GM19455 (cell line): Measurements from ENCODE around the gene TMEM51.

Experiments used
- ATAC-seq: cut with Tn5 transposase; IDR thresholded peaks from one replicate; pipeline ENCODE4 v1.9.1; 2021; ENCODE audit not compliant: unreplicated experiment

The TMEM51 gene

DNA sequence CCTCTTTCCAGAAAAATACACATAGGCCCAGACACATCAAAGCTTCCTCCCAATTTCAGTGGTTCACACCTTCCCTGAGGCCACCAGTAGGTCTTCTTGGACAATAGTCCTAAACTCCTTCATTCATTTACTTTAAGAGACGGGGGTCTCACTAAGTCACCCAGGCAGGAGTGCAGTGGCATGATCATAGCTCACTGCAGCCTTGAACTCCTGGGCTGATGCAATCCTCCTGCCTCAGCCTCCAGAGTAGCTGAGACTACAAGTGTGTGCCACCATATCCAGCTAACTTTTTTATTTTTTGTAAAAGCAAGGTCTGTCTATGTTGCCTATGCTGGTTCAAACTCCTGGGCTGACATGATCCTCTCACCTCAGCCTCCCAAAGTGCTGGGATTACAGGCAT, 85.2 kb downstream of the TMEM51 start:
- no peak for ATAC-seq

GRCh38 chr1:15242766-15243165, 89.2 kb downstream of the TMEM51 start:
- ATAC-seq: no peak

- no peak for ATAC-seq
These were observed 89.9 kb downstream of the TMEM51 start for GRCh38 chr1:15243275-15244043.

DNA sequence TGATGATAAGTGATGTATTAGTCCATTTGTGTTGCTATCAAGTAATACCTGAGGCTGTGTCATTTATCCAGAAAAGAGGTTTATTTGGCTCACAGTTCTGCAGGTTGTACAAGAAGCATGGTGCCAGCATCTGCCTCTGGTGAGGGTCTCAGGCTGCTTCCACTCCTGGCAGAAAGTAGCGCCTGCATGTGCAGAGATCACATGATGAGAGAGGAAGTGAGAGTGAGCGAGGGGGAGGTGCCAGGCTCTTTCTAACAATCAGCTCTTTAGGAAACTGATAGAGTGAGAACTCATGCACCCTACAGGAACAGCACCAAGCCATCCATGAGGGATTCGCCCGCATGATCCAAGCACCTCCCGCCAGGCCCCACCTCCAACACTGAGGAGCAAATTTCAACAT, 91.3 kb downstream of the TMEM51 start:
- ATAC-seq: no peak

DNA sequence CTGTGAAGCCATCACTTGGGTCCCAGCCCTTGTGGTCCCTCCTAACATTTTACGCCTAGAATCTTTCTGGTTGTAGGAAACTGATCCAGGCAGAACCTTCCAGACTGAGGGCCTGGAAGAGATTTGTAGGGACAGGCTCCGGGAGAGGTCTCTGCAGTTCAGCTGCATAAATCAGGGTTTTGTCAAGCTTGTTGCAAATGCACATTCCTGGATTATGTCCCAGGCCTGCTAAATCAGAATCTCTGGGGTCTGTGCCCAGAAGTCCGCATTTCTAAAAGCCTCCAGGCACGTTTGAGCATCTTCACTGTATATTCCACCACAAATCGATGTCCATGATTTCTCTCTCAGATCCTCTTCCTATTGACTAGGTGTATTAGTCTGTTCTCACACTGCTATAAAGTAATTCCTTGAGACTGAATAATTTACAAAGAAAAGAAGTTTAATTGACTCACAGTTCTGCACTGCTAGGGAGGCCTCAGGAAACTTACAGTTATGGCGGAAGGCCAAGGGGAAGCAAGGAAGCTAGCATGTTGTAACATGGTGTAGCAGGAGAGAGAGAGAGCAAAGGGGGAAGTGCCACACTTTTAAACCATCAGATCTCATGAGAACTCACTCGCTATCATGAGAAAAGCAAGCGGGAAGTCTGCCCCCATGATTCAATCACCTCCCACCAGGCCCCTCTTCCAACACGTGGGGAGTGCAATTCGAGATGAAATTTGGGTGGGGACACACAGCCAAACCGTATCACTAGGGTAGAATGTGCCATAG, 92.2 kb downstream of the TMEM51 start:
- ATAC-seq: no peak

DNA sequence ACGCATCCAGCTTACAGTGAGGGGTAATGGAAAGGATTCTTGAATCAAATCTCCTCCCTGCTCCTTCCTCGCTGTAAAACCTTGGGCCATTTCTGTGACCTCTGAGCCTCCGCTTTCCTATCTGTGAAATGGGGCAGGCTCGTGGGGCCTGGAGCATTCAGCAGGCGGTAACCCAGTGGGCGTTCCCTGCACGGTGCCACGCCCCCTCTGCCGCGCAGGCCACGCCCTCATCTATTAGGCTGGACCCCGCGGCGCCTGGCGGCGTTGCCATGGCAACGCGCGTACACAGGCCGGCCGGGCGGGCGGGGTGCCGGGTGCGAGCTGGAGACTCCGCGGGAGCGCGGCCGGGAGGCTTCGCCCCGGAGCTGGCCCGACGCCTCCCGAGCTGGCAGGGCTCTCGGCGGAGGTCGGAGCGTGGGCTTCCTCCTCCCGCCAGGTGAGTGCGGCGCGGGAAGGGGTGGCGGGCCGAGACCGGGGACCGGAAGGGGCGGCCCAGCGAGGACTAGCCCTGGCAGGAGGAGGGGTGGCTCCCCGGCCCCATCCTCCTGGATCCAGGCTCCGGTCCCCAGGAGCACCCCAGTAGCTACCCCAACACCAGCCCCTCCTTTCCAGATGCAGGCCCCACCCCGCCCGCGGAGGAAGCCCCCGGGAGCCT, 93.5 kb downstream of the TMEM51 start, which contains the start of gene FHAD1:
FHAD1 (plus strand) TSS at position 264 of the 655 bp plus-strand sequence. CDS start 4,562 bp downstream, outside the sequence.
- ATAC-seq: no peak

- ATAC-seq: no peak
These were observed 94.7 kb downstream of the TMEM51 start for GRCh38 chr1:15248216-15248615.

DNA sequence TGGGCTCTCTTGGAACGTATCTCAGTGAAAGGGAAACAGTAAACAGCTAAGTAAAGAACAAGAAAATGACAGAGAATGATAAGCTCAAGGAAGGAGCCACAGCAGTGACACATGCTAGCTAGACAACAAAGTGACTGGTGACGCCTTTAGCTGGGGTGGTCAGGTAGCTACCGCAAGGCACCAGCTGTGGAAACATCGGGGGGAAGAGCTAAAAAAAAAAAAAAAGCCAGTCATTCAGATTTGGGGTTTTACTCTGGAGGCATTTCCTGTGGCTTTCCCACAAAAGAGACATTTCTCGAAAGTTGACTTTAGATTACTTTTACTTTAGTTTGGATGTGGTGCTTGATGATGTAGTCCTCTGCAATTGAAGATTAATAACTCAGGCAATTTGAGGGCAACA, 95.5 kb downstream of the TMEM51 start:
- ATAC-seq: no peak

DNA sequence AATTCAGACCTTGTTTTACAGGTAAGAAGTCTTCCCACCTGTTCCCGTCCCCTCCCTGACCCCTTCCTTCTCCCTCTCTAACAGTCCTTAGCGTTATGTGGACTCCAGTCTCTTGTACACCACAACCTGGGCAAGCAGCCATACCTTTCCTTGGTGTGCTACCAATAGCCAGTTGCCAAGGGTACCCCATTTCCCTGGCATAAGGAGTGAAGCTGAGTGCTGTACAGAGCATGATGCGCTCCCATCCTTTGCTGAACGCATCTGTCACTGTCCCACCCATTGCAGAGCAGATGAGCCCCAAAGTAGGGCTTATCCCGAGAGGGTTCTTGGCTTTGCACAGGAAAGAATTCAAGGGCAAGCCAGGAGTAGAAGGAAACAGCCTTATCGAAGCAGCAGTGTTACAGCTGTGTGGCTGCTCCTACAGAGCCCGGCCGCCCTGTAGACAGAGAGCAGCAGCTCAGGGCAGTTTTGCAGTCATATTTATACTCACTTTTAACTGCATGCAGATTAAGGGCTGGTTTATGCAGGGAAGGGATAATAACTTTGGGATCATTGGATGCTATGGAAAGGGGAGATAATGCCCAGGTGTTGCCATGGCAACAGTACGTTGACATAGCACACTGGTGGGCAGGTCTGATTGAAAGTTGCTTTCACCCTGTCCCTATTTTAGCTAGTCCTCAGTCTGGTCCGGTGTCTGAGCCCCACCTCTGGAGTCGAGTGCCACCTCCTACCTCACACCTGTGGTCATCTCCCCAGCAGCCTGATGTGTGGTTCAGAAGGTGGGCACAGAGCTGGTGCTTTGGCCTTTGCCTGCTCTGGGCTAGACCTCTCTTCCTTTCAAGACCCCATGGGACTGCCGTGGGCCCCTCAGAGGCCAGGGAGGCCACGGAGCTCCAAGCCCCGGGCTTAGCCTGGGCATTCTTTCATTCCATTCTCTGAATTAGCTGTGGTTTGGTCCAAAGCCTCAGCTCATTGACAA, 98.6 kb downstream of the TMEM51 start:
- no peak for ATAC-seq

- ATAC-seq: no peak
These were observed 101.0 kb downstream of the TMEM51 start for GRCh38 chr1:15254559-15254958.

DNA sequence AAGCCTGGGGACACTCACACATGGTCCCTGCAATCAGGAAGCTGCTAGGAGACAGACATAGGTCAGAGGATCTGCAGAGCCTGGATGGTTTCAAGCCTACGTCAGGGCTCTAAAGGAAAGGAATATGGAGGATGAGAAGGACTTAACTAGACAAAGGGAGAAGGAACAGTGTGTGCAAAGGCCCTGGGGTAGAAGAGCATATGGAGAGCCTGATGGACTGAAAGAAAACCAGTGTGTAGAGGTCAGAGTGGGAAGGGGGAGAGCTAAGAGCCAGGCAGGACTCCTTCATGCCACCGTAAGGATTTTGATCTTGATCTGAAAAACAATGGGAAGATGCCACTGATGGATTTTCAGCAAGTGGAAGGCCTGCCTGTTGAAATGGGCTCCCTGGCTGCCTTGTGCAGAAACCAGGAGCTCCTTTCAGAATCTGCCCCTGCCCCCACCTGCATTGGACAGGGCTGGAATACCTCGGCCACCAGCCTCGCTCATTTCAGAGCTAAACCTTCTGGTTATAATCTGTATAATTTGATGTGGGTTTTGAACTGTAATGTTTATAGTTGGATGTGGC, 102.1 kb downstream of the TMEM51 start:
- no peak for ATAC-seq

- ATAC-seq: no peak
These were observed 103.0 kb downstream of the TMEM51 start for GRCh38 chr1:15256584-15256983.

DNA sequence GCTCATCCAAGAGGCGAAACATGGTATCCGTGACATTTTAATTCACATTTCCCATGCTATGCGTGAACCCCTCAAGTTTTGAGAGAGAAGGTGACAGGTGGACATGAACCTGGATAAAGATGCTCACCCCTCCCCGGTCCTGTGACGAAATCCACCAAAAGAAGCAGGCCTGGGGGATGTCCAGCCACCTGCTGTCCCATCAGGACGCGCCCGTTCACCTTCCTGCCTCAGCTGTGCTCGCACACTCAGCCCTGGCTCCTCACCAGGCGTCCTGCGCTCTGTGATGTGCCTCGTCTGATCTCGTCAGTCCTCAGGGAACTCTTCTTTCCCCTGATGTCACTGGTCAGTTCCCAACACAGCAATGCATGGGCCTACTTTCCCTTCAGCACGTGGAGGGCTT, 103.8 kb downstream of the TMEM51 start:
- ATAC-seq: no peak

GRCh38 chr1:15258833-15259621, 105.5 kb downstream of the TMEM51 start:
- ATAC-seq: no peak

GRCh38 chr1:15259622-15260007, 106.1 kb downstream of the TMEM51 start:
- no peak for ATAC-seq

DNA sequence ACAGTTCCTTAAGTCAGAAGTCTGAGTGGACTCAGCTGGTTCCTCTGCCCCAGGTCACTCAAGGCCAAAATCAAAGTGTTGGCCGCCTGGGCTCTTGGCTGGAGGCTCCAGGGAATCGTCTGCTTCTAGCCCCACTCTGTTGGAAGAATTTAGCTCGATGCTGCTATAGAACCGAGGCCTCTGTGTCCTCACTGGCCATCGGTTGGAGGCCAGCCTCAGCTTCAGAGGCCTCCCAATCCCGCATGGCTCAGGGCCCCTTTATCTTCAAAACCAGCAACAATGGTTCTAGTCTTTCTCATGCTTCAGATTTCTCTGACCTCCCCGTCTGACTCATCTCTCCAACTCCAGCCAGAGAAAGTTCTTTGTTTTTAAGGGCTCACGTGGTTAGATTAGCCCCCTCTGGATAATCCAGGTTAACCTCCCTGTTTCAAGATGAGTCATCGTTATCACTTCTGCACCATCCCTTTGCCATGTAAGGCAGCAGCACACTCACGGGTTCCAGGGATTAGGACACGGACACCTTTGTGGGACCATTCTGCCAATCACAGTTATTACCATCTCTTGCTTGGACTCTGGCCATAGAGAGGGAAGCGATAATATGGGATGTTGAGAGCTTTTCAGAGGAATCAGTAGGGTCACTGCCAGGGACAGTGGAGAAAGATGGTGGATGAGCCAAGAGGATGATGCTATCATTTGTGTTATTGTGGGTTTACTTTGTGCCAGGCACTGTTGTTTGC, 107.0 kb downstream of the TMEM51 start:
- ATAC-seq: no peak

- ATAC-seq: no peak
These were observed 107.8 kb downstream of the TMEM51 start for GRCh38 chr1:15261155-15262002.

DNA sequence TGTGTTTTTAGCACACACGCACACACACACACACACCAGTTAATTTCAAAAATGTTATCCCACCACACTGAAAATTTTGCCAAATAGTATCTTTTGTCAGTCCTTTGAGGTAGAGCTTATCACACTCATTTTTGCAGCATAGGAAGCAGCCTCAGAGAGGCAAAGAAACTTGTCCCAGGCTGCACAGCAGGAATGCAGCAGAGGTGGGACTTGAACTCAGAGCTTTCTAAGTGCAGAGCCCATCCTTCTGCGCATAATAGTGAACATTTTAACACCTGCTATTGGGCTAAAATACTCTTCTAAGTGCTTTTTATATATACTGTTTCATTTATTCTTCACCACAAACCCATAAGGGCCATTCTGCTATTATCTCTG, 108.4 kb downstream of the TMEM51 start:
- no peak for ATAC-seq
